Myocyte (in vitro differentiated cells): ENCODE data around the gene UACA. TPM values are rescaled to one million over a fixed set of nuclear protein-coding genes. Genes with fewer than 3 reads are reported as not detected.

Experiments
- DNase-seq: peaks from one replicate; pipeline ENCODE4 v3.0.0-alpha.2; 2012; ENCODE audit warnings: low read depth
- total RNA-seq: library from RNA; depleted of rRNA; stranded (reverse); fragments of >200 nt; gene quantifications from 2 replicates; pipeline ENCODE4 v1.2.3, GENCODE V29; 2014

Gene UACA
- total RNA-seq, 1 donor from 2014 or later: 45.4 TPM

DNA sequence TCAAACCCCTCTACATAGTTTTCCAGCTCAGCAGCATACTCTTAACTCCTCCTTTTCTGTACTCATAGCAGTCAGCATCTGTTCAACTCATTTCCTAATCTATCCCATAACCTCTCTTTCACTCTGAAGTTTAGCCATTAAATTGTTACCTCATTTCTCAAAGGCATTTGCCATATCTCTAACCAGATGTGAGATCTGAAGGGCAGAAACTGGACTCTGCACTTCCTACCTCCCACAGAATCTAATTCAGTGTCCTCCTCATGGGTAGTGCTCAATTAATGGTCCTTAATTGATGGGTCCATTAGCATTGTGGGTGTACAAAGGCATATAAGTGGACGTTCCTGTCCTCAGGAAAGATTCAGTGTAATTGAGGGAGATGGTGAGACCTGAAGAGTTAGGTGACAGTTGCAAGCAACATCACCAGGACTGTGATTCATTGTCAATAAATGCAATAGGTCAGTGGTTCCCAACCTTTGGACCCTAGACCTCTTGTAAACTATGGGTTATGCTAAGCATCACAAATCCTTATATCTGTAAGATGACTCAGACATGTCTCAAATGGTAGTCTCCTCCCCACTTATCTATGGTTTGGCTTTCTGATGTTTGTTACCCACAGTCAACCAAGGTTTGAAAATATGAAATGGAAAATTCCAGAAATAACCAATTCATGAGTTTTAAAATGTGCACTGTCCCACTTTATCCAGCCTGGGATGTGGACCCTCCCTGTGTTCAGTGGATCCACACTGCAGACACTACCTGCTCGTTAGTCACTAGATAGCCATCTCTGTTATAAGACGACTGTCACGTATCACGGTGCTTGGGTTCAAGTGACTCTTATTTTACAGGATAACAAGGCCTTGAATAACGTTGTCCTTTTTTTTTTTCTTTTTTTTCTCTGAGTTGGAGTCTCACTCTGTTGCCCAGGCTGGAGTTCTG, 25.0 kb upstream of the UACA start:
- no peak for DNase-seq

DNA sequence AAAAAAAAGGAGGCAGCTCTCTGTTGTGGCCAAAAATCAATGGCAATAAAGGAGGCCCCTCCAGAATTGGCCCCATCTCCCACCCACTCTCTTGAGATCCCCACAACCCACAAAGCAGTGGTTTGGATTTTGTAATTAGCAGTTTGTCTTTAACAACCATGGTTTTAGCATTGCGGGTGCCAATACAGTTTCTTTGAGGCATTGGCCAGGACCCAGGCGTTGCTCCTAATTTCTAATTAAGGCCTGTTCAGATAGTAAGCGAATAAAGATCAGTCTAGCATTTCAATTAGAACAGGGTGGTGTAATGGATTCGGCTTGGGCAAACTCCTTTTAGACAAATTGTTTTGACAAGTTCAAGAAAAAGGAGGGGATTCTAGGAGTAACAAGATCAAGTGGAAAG, 23.6 kb upstream of the UACA start:
- no peak for DNase-seq

DNA sequence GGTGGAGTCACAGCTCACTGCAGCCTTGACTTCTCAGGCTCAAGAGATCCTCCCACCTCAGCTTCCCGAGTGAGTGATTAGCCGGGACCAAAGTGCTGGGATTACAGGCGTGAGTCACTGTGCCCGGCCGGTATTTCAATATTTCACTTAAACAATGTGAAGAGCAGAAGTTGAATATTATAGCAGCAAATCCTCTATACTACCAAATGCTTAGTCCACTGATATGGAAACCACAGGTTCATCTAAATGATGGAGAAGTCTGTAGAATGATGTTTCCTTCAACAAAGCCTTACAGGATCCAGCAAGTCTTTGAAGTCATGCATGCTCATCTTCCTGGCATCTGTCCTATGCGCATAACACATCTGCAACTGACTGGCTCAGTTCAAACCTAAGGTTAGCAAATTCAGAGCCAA, 20.3 kb upstream of the UACA start:
- peak; percentile 39 for DNase-seq

DNA sequence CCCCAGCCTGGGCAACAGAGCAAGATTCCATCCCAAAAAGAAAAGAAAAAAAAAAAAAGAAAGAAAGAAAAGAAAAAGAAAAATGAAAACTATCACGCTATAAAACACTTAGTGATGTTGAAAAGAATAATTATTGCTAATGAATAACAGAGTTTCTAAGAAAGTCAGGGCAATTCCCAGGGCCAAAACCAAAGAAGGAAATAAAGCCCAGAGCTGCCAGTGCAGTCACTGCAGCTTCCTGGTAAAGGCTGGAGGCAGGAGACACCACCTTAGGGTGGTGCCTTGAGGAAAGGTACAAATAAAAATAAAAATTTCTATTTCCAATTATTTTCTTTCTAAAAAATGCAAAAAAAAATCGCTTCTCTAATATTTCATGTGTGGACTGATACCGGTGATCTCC, 19.7 kb upstream of the UACA start:
- no peak for DNase-seq

DNA sequence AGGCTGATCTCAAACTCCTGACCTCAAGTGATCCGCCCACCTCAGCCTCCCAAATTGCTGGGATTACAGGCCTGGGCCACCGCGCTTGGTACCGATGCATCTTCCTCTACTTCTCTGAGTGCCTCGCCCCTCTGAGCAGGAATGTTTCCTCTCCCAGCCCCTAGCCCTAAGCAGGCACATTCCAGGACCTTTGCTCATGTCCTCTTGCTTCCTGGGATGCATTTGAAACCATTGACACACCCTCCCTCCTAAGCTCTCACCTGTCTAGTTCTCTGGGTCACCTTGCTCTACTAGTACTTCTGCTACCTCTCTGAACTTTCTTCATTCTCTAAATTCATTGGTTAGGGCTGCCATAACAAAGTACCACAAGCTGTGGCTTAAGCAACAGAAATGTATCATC, 17.9 kb upstream of the UACA start:
- DNase-seq: no peak

DNA sequence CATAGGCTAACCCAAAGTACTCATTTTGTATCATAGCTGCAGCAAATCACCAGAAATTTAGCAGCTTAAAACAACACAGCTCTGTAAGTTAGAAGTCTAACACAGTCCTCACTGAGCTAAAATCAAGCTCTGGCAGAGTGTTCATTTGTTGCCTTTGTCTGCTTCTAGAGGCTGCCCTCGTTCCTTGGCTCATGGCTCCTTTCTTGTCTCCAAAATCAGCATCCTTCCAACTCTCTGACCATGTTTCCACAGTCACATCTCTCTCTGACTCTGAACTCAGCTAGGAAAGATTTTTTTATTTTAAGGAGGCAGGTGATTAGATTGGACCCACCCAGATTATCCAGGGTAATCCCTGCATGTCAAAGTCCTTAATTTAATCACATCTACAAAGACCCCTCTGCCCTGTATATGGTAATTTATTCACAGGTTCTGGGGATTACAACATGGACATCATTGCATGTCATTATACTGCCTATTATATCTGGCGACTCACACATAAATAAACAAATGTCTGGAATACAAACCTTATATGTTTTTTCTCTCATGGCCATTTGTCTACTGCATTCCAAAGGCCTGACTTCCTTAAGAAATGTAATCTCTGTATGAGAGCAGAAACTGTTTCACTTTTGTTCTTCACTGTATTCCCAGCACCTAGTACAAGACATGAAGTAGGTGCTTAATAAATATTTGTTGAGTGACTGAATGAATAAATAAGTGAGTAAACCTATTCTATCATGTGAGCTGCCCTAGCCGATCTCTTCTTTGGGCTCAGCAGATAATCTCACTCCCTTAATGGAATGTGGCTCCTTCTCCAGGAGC, 15.1 kb upstream of the UACA start:
- no peak for DNase-seq

DNA sequence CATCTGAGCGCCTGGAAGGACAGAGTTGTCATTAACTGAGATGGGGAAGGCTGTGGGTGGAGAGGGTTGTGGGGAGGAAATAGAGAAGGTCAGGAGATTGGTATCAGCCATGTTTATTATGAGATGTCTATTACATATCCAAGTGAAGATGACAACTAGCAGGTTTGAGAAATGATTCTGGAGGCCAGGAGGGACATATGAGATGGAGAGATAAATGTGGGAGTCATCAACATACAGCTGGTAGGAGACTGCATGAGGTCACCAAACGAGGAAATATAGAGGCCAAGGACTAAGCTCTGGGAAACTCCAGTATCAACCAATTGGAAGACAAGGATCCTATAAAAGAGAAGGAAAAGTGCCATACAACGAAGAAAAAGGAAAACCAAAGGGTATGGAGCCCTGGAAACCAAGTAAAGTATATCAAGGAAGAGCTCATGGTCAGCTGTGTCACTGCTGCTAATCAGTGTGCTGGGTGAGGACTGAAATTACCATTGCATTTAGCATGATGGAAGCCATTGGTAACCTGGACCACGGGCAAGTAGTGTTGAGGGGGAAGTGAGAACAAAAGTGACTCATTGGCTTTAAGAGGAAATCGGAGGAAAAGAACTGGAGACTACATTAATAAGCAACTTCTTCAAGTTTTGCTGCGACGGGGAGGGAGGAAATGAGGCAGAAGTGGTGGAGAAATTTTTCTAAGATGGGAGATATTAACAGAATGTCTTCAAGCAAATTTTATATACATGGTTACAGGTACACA, 14.0 kb upstream of the UACA start:
- no peak for DNase-seq

DNA sequence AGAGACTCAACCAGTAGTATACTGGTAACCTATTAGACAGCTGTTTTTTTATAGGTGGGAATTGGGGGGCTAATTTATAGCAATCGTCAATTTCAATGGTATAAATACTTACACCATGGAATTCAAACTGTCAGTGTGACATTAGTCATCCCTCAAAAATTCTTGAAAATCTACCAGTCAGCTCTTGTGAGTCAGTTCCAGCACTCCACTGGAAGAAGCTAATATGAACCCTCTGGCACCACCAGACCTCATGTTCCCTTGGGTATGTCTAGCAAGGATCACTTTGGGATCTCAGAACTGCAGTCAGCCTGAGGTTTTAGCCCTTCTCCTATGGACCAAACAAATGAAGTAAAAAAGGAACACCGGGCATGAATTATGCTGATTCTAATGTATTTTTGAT, 11.8 kb upstream of the UACA start:
- peak; percentile 57 for DNase-seq

DNA sequence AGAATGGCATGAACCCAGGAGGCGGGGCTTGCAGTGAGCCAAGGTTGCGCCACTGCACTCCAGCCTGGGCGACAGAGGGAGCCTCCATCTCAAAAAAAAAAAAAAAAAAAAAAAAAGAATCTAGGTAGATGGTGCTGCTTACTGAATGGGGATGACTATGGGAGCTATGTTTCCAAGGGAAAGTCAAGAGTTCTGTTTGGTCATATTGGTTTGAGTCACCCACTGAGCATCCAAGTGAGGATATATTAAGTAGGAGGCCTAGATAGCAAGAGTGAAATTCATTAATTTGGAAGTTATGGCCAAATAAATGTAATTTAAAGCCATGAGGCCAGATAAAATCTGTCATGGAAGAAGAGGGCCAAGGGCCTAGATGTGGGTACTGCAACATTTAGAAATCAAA, 9.0 kb upstream of the UACA start:
- DNase-seq: no peak

DNA sequence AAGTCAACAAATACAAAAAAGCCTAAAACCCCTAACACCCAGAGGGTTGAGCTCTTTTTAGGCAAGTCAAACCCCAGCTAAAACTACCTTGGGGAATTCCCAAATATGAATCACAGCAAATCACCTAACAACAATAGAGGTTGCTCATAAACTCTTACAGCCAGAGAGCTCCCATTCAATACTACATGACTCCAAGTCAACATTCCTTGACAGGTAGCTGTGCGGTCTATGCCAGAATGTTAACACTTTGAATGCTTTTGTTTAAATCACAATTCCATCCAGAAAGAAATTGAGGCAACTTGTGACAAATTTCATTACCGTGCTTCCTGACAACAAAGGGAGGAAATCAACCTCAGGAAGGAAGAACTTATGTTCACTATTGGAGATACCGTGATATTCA, 7.5 kb upstream of the UACA start:
- DNase-seq: no peak

DNA sequence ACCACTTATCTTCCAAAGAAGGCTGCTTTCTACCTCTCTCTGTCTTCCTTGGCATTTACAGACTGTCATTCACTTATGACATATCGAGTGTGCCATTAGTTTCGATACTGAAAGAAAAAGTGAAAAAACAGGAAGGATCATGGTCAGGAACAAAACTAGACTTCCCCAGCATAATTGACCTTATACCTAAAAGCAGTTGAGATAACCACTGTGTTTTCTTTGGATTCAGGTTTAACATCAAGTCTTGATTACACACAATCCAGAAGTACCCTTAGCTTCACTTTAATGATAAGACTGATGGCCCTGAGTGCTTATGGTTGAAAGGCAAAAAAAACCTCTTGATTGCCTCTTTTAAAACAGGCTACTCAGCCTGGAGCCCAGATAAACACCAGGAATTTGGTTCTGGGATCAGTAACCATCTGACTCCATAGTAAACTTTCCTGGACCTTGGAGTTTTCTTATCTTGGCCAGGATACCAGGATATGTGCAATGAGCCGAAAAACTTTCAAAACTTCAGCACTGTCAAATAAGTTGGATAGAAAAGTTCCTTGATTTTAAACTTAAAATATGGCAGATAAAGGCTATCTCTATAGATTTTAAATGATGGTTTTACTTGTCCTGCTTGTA, 5.0 kb upstream of the UACA start:
- no peak for DNase-seq

DNA sequence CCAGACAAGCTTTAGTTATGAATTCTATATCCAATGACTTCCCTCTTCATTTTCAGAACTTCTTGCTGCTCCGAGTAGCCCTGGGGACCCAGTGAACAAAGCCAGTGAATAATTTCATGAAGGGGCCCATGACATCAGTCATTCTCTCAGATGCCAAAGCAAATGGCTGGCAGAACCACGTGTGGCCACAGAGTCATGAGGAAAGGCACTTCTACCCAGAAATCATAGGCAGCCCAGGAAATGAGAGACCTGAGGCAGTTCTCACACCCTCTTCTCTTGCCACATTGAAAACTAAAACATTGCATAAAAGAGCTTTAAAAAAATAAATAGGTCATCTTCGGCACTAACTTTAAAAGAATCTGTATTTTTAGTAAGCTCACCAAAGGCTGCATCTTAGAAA, 4.3 kb upstream of the UACA start:
- DNase-seq: no peak

DNA sequence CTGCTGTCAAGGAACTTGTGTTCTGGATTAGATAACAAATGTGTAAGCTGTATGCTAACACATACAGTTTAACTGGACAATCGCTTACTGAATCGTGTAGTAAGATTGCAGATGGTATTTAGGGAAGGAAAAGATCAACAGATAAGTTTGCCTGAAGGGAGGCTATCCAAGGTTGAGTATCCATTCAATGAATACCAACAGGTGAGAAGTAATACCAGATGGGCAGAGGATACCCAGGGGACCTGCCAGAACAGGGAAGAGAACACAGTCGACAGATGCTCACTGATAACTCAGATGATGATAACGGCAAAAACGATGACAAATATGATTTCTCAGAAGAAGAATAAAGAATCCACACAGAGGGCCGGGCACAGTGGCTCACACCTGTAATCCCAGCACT, 3.2 kb upstream of the UACA start:
- DNase-seq: no peak

DNA sequence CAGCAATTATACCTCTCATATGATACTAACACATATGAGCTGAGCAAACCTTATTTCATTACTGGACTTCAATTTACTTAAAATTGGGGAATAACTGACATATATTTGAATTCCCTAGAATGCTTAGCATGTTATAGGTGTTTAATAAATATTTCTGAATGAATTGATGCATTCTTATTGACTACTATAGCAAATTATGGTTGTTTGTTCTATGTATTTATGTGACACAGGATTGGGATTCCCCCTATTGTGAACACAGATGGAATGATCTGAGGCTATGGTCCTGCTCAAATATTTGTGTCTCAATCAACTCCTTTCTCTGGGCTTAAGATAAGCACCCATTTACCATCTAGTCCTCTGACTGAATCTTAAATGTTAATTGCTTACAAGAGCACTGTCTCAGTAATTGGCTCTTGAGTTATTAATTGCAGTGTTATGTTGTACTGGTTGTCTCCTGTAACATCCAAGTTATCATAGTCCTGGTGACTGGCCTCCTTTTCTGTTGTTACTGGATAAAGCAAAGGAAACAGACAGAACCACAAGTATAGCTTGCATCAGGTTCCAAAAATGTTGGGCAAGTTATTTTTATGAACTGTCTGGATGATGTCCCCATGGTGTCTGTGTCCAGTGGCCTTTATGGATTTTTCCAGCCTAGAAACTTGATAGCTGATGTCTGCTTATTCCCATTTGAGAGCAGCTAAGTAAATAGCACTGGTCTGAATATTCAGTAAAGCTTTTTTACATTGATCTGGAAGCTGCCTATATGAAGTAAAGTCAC, 2.3 kb upstream of the UACA start:
- peak; percentile 83 for DNase-seq

DNA sequence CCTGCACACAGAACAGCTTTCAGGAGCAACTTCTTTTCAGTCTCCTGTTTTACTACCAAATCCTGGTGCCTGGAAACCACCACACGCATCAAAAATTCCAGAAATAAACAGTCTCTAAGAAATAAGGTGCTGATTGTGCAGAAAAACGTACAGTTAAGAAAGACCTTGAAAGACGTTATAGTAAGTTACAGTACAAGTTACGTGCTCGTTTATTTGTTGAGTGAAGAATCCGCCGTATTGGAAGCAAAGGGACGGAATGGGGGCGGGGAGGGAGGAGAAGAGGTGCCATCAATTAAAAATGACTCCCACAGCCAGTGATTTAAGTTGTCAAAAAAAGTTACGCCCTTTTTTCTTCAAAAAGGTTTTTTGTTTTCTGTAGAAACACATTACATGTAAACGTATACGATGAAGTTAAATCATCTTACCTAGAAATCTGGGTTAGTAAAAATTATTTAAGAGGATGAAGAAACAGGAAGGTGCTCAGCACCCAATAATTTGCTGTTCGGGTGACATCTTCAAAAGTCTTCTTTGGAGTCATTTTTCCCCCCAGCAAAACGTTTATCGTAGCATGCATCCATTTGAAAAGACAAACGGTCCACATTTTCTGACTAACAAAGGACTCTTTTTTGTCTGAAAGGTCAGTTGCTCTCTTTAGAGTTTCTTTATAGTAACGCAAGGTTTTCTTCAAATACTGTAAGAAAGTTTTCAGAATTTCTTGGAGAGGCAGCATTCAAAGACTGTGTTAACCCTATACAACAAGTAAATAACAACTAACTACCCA, 782 bp upstream of the UACA start:
- no peak for DNase-seq

DNA sequence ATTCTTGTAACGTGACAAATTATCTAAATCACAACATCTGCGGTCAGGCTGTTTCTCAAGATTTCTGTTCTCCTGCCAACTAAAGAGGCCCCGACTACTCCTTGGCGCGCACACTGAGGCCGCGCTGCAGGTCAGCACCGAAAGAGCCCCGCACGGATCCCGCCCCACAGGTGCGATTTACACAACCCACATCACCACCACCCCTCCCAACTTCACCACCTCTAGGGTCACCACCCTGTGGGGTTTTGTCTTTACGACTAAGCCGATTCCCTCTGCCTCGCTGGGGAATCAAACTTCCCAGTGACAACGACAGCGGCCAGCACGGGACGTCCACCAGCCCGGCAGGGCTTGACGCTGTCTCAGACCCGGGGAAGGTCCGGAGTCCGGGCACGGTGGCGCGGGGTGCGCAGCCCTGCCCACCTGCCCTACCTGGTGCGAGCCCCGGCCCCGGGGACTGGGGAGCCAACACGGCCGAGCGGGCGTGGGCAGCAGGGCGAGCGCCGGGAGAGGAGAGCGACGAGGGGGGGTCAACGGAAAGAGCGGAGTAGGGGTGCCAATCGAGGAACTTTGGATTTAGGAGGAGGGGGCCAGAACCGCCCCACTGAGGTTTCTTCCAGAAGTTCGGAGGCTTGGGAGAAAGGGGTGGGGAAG, 764 bp downstream of the UACA start:
- peak; percentile 31 for DNase-seq

DNA sequence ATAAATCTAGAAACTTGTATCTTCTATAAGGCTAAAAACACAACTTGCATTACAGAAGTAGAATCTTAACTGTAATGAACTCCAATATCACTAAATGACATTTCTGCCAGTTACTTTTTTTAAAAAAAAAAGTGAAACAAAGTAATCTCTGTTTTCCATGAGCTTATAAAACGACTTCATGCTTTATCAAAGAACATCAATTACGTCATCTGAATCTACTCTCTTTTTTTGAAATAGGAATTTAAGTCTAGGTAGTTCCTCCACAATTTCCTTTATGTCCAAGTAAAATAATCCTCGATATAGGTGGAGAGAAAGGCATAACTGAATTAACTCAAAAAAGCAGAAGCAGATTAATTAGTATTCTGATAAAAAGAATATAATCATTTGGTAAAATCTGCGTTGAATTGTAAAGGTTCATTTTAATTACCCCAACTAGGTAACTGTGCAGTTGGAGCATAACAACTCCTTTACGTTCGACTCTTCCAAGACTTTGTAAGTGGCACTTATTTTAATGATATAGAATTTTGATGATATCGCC, 1.4 kb downstream of the UACA start:
- no peak for DNase-seq

DNA sequence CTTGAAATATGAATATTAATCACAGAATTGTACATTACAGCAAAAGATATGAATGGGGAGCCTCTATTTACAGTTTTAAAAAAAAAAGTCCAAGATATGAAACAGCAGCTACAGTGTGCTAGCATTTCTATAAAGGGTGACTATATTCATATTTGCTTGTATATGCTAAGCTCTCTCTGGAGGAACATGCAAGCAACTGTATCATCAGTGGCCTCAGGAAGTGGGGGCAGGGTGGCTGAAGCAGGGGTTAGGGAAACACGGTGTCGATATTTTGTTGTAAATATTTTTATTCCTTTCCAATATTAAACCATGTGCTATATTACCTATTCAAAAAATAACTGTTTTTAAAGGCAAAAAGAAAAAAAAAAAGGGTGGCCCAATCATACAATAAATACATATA, 2.3 kb downstream of the UACA start:
- DNase-seq: no peak
